K562 (cell line): ENCODE data around the gene UNKL. TPM values are rescaled to one million over a fixed set of nuclear protein-coding genes. Genes with fewer than 3 reads are reported as not detected.

ENCODE experiments used
- BHLHE40 ChIP-seq: IDR thresholded peaks from 2 replicates; pipeline ENCODE4 v1.6.1; 2011; ENCODE audit warnings: low read length, improper control_type of control experiment
- CBX2 ChIP-seq: fragments of 200-600 bp; sonication (generic); IDR thresholded peaks from one replicate; pipeline ENCODE4 v1.6.1; 2012; ENCODE audit warnings: mild to moderate bottlenecking, low read length, inconsistent platforms; ENCODE audit not compliant: insufficient read depth, poor library complexity, severe bottlenecking
- HDAC1 ChIP-seq, 2 experiments: fragments of 450-650 bp; IDR thresholded peaks; 2 replicates each; pipeline ENCODE4 v1.6.1; 2016 to 2017; ENCODE audit warnings: inconsistent platforms in 1 of 2, mild to moderate bottlenecking in 1 of 2, moderate library complexity in 1 of 2
- MTA2 ChIP-seq: fragments of 450-650 bp; IDR thresholded peaks from 2 replicates; pipeline ENCODE4 v1.6.1; 2016; ENCODE audit warnings: low read depth
- PCBP1 ChIP-seq: fragments of 200-400 bp; formaldehyde crosslinking; IDR thresholded peaks from 2 replicates; pipeline ENCODE4 v1.6.1; 2018; ENCODE audit warnings: mild to moderate bottlenecking, low read depth, low read length; ENCODE audit not compliant: poor library complexity, severe bottlenecking
- PTTG1 ChIP-seq: fragments of 450-650 bp; IDR thresholded peaks from 2 replicates; pipeline ENCODE4 v1.6.1; 2016; ENCODE audit warnings: low read depth, mild to moderate bottlenecking, missing genetic modification characterization, missing compliant biosample characterization
- RBM25 ChIP-seq: fragments of 200-400 bp; formaldehyde crosslinking; IDR thresholded peaks from 2 replicates; pipeline ENCODE4 v1.6.1; 2018; ENCODE audit warnings: low read length, low read depth, moderate library complexity; ENCODE audit not compliant: severe bottlenecking
- TOE1 ChIP-seq, 2 experiments: fragments of 450-650 bp in 1 of 2; sonication (generic) in 1 of 2; formaldehyde crosslinking in 1 of 2; IDR thresholded peaks; 2 replicates each; pipeline versions ENCODE4 v1.7.1 to v1.8.0; 2016 to 2022; ENCODE audit warnings: borderline replicate concordance in 2 of 2, mild to moderate bottlenecking in 2 of 2, antibody characterized with exemption in 1 of 2, inconsistent platforms in 1 of 2, low read depth in 1 of 2, missing genetic modification reagents in 1 of 2, moderate library complexity in 1 of 2
- ZNF263 ChIP-seq: sonication (generic); formaldehyde crosslinking; IDR thresholded peaks from 2 replicates; pipeline ENCODE4 v1.8.0; 2022; ENCODE audit warnings: mild to moderate bottlenecking, missing genetic modification reagents, borderline replicate concordance
- polyA plus RNA-seq, 8 experiments: library from polyadenylated mRNA; depleted of rRNA in 4 of 8; stranded (reverse) in 5 of 8; unstranded in 3 of 8; fragments of >200 nt; fragmentation: Nextera tagmentation in 2 of 8; fragmentation: Illumina TruSeq in 1 of 8; extraction: Ambion mirVana in 2 of 8; extraction: Trizol in 1 of 8; gene quantifications; 2 replicates each; pipeline versions ENCODE4 v1.2.1 to v1.2.3, GENCODE V29; 2011 to 2014; ENCODE audit warnings: inconsistent platforms in 1 of 8, missing spikeins in 1 of 8
- total RNA-seq, 7 experiments: library from RNA; depleted of rRNA in 6 of 7; stranded (reverse); fragments of >200 nt in 6 of 7; fragmentation: Illumina TruSeq in 2 of 7; extraction: Trizol in 2 of 7; gene quantifications; 2 replicates each; pipeline versions ENCODE4 v1.2.1 to v1.2.3, GENCODE V29; 2011 to 2021; ENCODE audit warnings: low replicate concordance in 1 of 7
- TF ChIP-seq, protein P1 (sequence below), 2 experiments: fragments of 450-650 bp; formaldehyde crosslinking in 1 of 2; IDR thresholded peaks; 2 replicates each; pipeline versions ENCODE4 v1.4.0 to v1.6.1; 2014 to 2020; ENCODE audit warnings: mild to moderate bottlenecking in 2 of 2, borderline replicate concordance in 1 of 2, low read depth in 1 of 2
- TF ChIP-seq, protein P2 (sequence below): fragments of 250-450 bp; sonication (Bioruptor Pico); IDR thresholded peaks from 2 replicates; pipeline ENCODE4 v1.4.0; 2020; ENCODE audit warnings: borderline replicate concordance
- TF ChIP-seq, protein P3 (sequence below), 3 experiments: fragments of 200-800 bp in 1 of 3; sonication (Bioruptor generic) in 1 of 3; sonication (generic) in 1 of 3; formaldehyde crosslinking in 1 of 3; IDR thresholded peaks; 2 replicates each; pipeline versions ENCODE4 v1.6.1 to v1.8.0; 2016 to 2022; ENCODE audit warnings: mild to moderate bottlenecking in 2 of 3, missing compliant biosample characterization in 2 of 3, missing genetic modification characterization in 2 of 3, missing genetic modification reagents in 1 of 3

UNKL gene
- total and polyA plus RNA-seq, 9 of the 15 experiments (the other 6 are each of a cell fraction or from before 2014, with no cell fraction given), result 0.37 to 30.2 (median 5.1) TPM

DNA sequence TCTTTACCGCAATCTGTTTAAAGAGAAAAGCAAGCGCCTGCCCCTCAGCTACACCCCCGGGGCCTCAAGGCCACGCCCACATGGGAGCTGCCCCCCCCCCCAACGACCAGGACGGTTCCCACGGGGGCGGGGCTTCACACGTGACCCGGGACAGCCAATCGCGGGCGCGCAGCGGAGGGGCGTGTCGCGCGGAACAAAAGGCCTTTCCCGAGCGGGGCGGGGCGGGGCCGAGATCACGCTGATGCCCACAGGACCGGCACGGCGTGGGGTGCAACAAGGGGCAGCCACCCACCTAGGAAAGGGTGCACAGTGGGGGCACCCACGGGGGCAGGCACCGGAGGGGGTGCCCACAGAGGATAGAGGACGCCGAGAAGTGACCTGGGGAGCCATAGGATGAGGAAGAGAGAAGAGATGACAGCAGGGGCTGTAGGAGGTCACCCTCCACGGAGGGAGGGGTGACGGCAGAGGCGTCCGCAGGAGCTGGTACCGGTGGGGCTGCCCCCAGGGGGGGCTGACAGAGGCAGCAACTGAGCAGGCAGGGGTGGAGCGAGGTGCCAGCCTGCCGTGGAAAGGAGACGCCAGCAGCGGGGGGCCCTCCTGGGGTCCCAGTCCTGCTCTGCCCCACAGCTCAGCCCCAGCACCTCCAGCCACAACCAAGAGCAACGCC is 6.2 kb downstream of the UNKL start (continued):
- TF ChIP-seq, protein P1, sequence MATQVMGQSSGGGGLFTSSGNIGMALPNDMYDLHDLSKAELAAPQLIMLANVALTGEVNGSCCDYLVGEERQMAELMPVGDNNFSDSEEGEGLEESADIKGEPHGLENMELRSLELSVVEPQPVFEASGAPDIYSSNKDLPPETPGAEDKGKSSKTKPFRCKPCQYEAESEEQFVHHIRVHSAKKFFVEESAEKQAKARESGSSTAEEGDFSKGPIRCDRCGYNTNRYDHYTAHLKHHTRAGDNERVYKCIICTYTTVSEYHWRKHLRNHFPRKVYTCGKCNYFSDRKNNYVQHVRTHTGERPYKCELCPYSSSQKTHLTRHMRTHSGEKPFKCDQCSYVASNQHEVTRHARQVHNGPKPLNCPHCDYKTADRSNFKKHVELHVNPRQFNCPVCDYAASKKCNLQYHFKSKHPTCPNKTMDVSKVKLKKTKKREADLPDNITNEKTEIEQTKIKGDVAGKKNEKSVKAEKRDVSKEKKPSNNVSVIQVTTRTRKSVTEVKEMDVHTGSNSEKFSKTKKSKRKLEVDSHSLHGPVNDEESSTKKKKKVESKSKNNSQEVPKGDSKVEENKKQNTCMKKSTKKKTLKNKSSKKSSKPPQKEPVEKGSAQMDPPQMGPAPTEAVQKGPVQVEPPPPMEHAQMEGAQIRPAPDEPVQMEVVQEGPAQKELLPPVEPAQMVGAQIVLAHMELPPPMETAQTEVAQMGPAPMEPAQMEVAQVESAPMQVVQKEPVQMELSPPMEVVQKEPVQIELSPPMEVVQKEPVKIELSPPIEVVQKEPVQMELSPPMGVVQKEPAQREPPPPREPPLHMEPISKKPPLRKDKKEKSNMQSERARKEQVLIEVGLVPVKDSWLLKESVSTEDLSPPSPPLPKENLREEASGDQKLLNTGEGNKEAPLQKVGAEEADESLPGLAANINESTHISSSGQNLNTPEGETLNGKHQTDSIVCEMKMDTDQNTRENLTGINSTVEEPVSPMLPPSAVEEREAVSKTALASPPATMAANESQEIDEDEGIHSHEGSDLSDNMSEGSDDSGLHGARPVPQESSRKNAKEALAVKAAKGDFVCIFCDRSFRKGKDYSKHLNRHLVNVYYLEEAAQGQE (IDR thresholded peaks at IDR 0.05; ENCODE audit: borderline replicate concordance), result peak; percentile 86
- TF ChIP-seq, protein P1 (CRISPR knock-in tag; IDR thresholded peaks at IDR 0.05; ENCODE audit: low read depth), result no peak
- TF ChIP-seq HDAC1 (IDR thresholded peaks at IDR 0.05), result peak in 1 of 2 experiments; percentile 88; a peak in 2 of 4 replicates
- no peak for TF ChIP-seq ZNF263 (CRISPR knock-in tag)
- TF ChIP-seq RBM25, result peak; percentile 96
- TF ChIP-seq, protein P2, sequence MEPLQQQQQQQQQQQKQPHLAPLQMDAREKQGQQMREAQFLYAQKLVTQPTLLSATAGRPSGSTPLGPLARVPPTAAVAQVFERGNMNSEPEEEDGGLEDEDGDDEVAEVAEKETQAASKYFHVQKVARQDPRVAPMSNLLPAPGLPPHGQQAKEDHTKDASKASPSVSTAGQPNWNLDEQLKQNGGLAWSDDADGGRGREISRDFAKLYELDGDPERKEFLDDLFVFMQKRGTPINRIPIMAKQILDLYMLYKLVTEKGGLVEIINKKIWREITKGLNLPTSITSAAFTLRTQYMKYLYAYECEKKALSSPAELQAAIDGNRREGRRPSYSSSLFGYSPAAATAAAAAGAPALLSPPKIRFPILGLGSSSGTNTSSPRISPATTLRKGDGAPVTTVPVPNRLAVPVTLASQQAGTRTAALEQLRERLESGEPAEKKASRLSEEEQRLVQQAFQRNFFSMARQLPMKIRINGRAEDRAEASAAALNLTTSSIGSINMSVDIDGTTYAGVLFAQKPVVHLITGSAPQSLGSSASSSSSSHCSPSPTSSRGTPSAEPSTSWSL (CRISPR knock-in tag), result no peak
- TF ChIP-seq PCBP1, result peak; percentile 41
- no peak for TF ChIP-seq PTTG1 (tag)
- no peak for TF ChIP-seq CBX2
- no peak for TF ChIP-seq MTA2
- TF ChIP-seq BHLHE40, result peak; percentile 75
- TF ChIP-seq, protein P3, sequence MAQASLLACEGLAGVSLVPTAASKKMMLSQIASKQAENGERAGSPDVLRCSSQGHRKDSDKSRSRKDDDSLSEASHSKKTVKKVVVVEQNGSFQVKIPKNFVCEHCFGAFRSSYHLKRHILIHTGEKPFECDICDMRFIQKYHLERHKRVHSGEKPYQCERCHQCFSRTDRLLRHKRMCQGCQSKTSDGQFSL (CRISPR knock-in tag; IDR thresholded peaks at IDR 0.05), result peak; percentile 97
- TF ChIP-seq, protein P3 (tag; IDR thresholded peaks at IDR 0.05), result peak in 1 of 2 experiments; percentile 92; a peak in 2 of 4 replicates
- peak; percentile 91 for TF ChIP-seq TOE1 (IDR thresholded peaks at IDR 0.05; ENCODE audit: borderline replicate concordance)
- no peak for TF ChIP-seq TOE1 (CRISPR knock-in tag; IDR thresholded peaks at IDR 0.05; ENCODE audit: borderline replicate concordance, low read depth)
